ENCODE data around the gene GALR3. TPM values are rescaled to one million over a fixed set of nuclear protein-coding genes. Genes with fewer than 3 reads are reported as not detected.
A peak's percentile ranks its signal among the peaks of the same experiment; 100 is the strongest.

Gene GALR3
- total and polyA plus RNA-seq, 2 of the 8 experiments (the other 6 are each of a cell fraction or from before 2014, with no cell fraction given): 0.84 to 1.1 TPM

MicroRNA genes within 50 kb of the gene (microRNA counts, 767-probe panel; counts per million panel counts)
- microRNA hsa-miR-658 (879 counts per million, percentile 95 among the panel's probes with 10 or more counts), microRNA hsa-miR-659-3p (879 counts per million, percentile 95 among the panel's probes with 10 or more counts)

Small RNA genes within 50 kb of the gene (microRNA-seq; reads per million reads assigned to microRNA genes)
- 0.41 to 1.4 reads per million in 2 experiments for gene MIR659 (ENCODE audit: borderline microRNAs expressed in 2 of 2, borderline number of aligned reads in 2 of 2, borderline replicate concordance in 1 of 2)

Small RNA genes within 50 kb of the gene (small RNA-seq; reads per million reads assigned to genes)
- gene MIR659 (ENCODE audit: insufficient read depth): 7.0 reads per million, percentile 73 among the genes with 10 or more reads in this experiment

Other genes starting within 250 kb of the GALR3 start
- gene LGALS2, start 243.3 kb upstream of the GALR3 start, total RNA-seq (2021; fragmentation: NEBNext Ultra II Directional; extraction: Animal tissue kit (Norgen Biotek cat#: 25700)): not detected in 2 replicates
- gene LGALS2, start 243.3 kb upstream of the GALR3 start, polyA plus RNA-seq (2011; rRNA removed): not detected in 2 replicates
- gene GGA1, start 214.5 kb upstream of the GALR3 start, total RNA-seq (2021; fragmentation: NEBNext Ultra II Directional; extraction: Animal tissue kit (Norgen Biotek cat#: 25700)): 46.5 and 49.3 TPM in 2 replicates
- gene GGA1, start 214.5 kb upstream of the GALR3 start, polyA plus RNA-seq (2011; rRNA removed): 57.2 and 81.0 TPM in 2 replicates
- 32.4 and 40.3 TPM in 2 replicates for gene SH3BP1, start 183.7 kb upstream of the GALR3 start, total RNA-seq (2021; fragmentation: NEBNext Ultra II Directional; extraction: Animal tissue kit (Norgen Biotek cat#: 25700))
- 23.9 and 34.8 TPM in 2 replicates for gene SH3BP1, start 183.7 kb upstream of the GALR3 start, polyA plus RNA-seq (2011; rRNA removed)
- 35.7 and 36.6 TPM in 2 replicates for gene PDXP, start 164.7 kb upstream of the GALR3 start, total RNA-seq (2021; fragmentation: NEBNext Ultra II Directional; extraction: Animal tissue kit (Norgen Biotek cat#: 25700))
- 67.7 and 74.8 TPM in 2 replicates for gene PDXP, start 164.7 kb upstream of the GALR3 start, polyA plus RNA-seq (2011; rRNA removed)
- gene LGALS1, start 147.7 kb upstream of the GALR3 start, total RNA-seq (2021; fragmentation: NEBNext Ultra II Directional; extraction: Animal tissue kit (Norgen Biotek cat#: 25700)): 12.0 and 14.9 TPM in 2 replicates
- gene LGALS1, start 147.7 kb upstream of the GALR3 start, polyA plus RNA-seq (2011; rRNA removed): 92.4 and 101 TPM in 2 replicates
- 26.7 and 28.3 TPM in 2 replicates for gene NOL12, start 137.0 kb upstream of the GALR3 start, total RNA-seq (2021; fragmentation: NEBNext Ultra II Directional; extraction: Animal tissue kit (Norgen Biotek cat#: 25700))
- gene NOL12, start 137.0 kb upstream of the GALR3 start, polyA plus RNA-seq (2011; rRNA removed): 25.3 TPM in 2 replicates
- gene TRIOBP, start 126.3 kb upstream of the GALR3 start, total RNA-seq (2021; fragmentation: NEBNext Ultra II Directional; extraction: Animal tissue kit (Norgen Biotek cat#: 25700)): 27.3 and 29.1 TPM in 2 replicates
- gene TRIOBP, start 126.3 kb upstream of the GALR3 start, polyA plus RNA-seq (2011; rRNA removed): 18.2 and 36.0 TPM in 2 replicates
- gene GCAT, start 15.4 kb upstream of the GALR3 start, total RNA-seq (2021; fragmentation: NEBNext Ultra II Directional; extraction: Animal tissue kit (Norgen Biotek cat#: 25700)): 24.3 and 24.5 TPM in 2 replicates
- gene GCAT, start 15.4 kb upstream of the GALR3 start, polyA plus RNA-seq (2011; rRNA removed): 47.5 and 51.7 TPM in 2 replicates
- 13.3 and 13.7 TPM in 2 replicates for gene ANKRD54, start 21.0 kb downstream of the GALR3 start, total RNA-seq (2021; fragmentation: NEBNext Ultra II Directional; extraction: Animal tissue kit (Norgen Biotek cat#: 25700))
- 16.7 and 18.8 TPM in 2 replicates for gene ANKRD54, start 21.0 kb downstream of the GALR3 start, polyA plus RNA-seq (2011; rRNA removed)
- gene EIF3L, start 26.0 kb downstream of the GALR3 start, total RNA-seq (2021; fragmentation: NEBNext Ultra II Directional; extraction: Animal tissue kit (Norgen Biotek cat#: 25700)): 622 and 639 TPM in 2 replicates
- 588 and 886 TPM in 2 replicates for gene EIF3L, start 26.0 kb downstream of the GALR3 start, polyA plus RNA-seq (2011; rRNA removed)
- 25.8 and 32.1 TPM in 2 replicates for gene MICALL1, start 82.9 kb downstream of the GALR3 start, total RNA-seq (2021; fragmentation: NEBNext Ultra II Directional; extraction: Animal tissue kit (Norgen Biotek cat#: 25700))
- 17.7 and 23.4 TPM in 2 replicates for gene MICALL1, start 82.9 kb downstream of the GALR3 start, polyA plus RNA-seq (2011; rRNA removed)
- gene C22orf23, start 130.2 kb downstream of the GALR3 start, total RNA-seq (2021; fragmentation: NEBNext Ultra II Directional; extraction: Animal tissue kit (Norgen Biotek cat#: 25700)): 0.21 and 0.54 TPM in 2 replicates
- gene C22orf23, start 130.2 kb downstream of the GALR3 start, polyA plus RNA-seq (2011; rRNA removed): 0.50 and 0.71 TPM in 2 replicates
- gene POLR2F, start 130.3 kb downstream of the GALR3 start, total RNA-seq (2021; fragmentation: NEBNext Ultra II Directional; extraction: Animal tissue kit (Norgen Biotek cat#: 25700)): 150 and 160 TPM in 2 replicates
- gene POLR2F, start 130.3 kb downstream of the GALR3 start, polyA plus RNA-seq (2011; rRNA removed): 176 and 193 TPM in 2 replicates
- 2.7 and 3.3 TPM in 2 replicates for gene SOX10, start 161.2 kb downstream of the GALR3 start, total RNA-seq (2021; fragmentation: NEBNext Ultra II Directional; extraction: Animal tissue kit (Norgen Biotek cat#: 25700))
- gene SOX10, start 161.2 kb downstream of the GALR3 start, polyA plus RNA-seq (2011; rRNA removed): 2.7 and 3.8 TPM in 2 replicates
- 22.9 and 26.2 TPM in 2 replicates for gene PICK1, start 234.0 kb downstream of the GALR3 start, total RNA-seq (2021; fragmentation: NEBNext Ultra II Directional; extraction: Animal tissue kit (Norgen Biotek cat#: 25700))
- gene PICK1, start 234.0 kb downstream of the GALR3 start, polyA plus RNA-seq (2011; rRNA removed): 20.4 and 26.7 TPM in 2 replicates

Measured in H1 (cell line).